Upper lobe of left lung (tissue), 4 donors: ENCODE results near the gene PCSK1.

Experiments used
- CTCF ChIP-seq, 6 experiments: fragments of 450-650 bp in 4 of 6; fragments of 200-600 bp in 2 of 6; sonication (generic) in 2 of 6; IDR thresholded peaks; one replicate each; pipeline ENCODE4 v1.5.1; 2016 to 2019; ENCODE audit warnings: antibody characterized with exemption in 6 of 6
- EP300 ChIP-seq, 4 donors: sonication (generic); formaldehyde crosslinking; IDR thresholded peaks; one replicate each; pipeline ENCODE4 v1.5.1; 2017; ENCODE audit warnings: antibody characterized with exemption in 4 of 4, control low read depth in 2 of 4

- TF ChIP-seq CTCF (IDR thresholded peaks at IDR 0.05) (no peak), EP300 (IDR thresholded peaks at IDR 0.05) (no peak)
Measured at GRCh38 chr5:96453394-96453793, 20.3 kb upstream of the PCSK1 start.
